A549 (cell line): ENCODE results near the gene LSM3.

Experiments used
- CEBPB ChIP-seq, 2 experiments: fragments of >200 bp in 1 of 2; sonication (Bioruptor Twin) in 1 of 2; formaldehyde crosslinking in 1 of 2; IDR thresholded peaks; 2 replicates each; pipeline ENCODE4 v1.6.1; 2012 to 2016
- CHD4 ChIP-seq: fragments of 200-600 bp; sonication (generic); IDR thresholded peaks from 2 replicates; pipeline ENCODE4 v1.6.1; 2016; ENCODE audit warnings: antibody characterized with exemption, mild to moderate bottlenecking, borderline replicate concordance
- KDM1A ChIP-seq: fragments of 200-600 bp; sonication (generic); IDR thresholded peaks from 2 replicates; pipeline ENCODE4 v1.6.1; 2016; ENCODE audit warnings: low read depth, mild to moderate bottlenecking
- SMC3 ChIP-seq: fragments of >200 bp; sonication (Bioruptor Twin); formaldehyde crosslinking; IDR thresholded peaks from 3 replicates; pipeline ENCODE4 v1.6.1; 2018; ENCODE audit warnings: inconsistent platforms

- no peak for TF ChIP-seq SMC3
- no peak for TF ChIP-seq CHD4
- TF ChIP-seq CEBPB (IDR thresholded peaks at IDR 0.05): no peak
- no peak for TF ChIP-seq KDM1A
Observed at GRCh38 chr3:14130707-14131106, 47.9 kb upstream of the LSM3 start.
